ENCODE measurements around the gene SNHG17. TPM values are rescaled to one million over a fixed set of nuclear protein-coding genes. Genes with fewer than 3 reads are reported as not detected.
A peak's percentile ranks its signal among the peaks of the same experiment; 100 is the strongest.

The SNHG17 gene
- 100 to 1,000 TPM in 1 of 4 donors, 10 to 100 TPM in 3; 15.8 to 191 (median 43.7) TPM for total RNA-seq

- TF ChIP-seq, protein P1, sequence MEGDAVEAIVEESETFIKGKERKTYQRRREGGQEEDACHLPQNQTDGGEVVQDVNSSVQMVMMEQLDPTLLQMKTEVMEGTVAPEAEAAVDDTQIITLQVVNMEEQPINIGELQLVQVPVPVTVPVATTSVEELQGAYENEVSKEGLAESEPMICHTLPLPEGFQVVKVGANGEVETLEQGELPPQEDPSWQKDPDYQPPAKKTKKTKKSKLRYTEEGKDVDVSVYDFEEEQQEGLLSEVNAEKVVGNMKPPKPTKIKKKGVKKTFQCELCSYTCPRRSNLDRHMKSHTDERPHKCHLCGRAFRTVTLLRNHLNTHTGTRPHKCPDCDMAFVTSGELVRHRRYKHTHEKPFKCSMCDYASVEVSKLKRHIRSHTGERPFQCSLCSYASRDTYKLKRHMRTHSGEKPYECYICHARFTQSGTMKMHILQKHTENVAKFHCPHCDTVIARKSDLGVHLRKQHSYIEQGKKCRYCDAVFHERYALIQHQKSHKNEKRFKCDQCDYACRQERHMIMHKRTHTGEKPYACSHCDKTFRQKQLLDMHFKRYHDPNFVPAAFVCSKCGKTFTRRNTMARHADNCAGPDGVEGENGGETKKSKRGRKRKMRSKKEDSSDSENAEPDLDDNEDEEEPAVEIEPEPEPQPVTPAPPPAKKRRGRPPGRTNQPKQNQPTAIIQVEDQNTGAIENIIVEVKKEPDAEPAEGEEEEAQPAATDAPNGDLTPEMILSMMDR (IDR thresholded peaks at IDR 0.05), result peak; percentile 99 to 100 (median 99)
- TF ChIP-seq EP300 (IDR thresholded peaks at IDR 0.05; ENCODE audit: low read depth) (no peak), POLR2AphosphoS5 (IDR thresholded peaks at IDR 0.05) (peak; percentile 79 to 96 (median 94)), POLR2A (IDR thresholded peaks at IDR 0.05) (peak; percentile 81)
- no peaks in the 10 kb centered on the region for H3K9me3 ChIP-seq
- H3K36me3 ChIP-seq, result peaks cover 0 to 27% (median 13%) of the 10 kb centered on the region in 4 donors
- peak; percentile 93 for DNase-seq
- in situ Hi-C loops (cut with MboI; ENCODE audit: low pct_ligation_motif_present in 1 of 4, low pct_unique_long_range_greater_than_20kb in 1 of 4, low sequenced_read_pairs in 3 of 4), result no loop called here
- WGBS, 2 donors (ENCODE audit: low coverage in 1 of 2), result 0 to 1% methylated on average over 1 to 61 of the region's 65 CpGs
- H3K27me3 ChIP-seq, result no peaks in the 10 kb centered on the region
- H3K4me1 ChIP-seq, result peaks cover 5 to 16% (median 11%) of the 10 kb centered on the region in 4 donors
- H3K4me3 ChIP-seq, result peak within 1 kb of the TSS; percentile 32 to 67 (median 64)
- H3K27ac ChIP-seq, result peak within 1 kb of the TSS; percentile 82 to 88 (median 84)
- intact Hi-C loops (cut with DNase I; ENCODE audit: low total_unique reads), result no loop called here
Measured at GRCh38 chr20:38434770-38435554, at the start of gene SNHG17. SNHG17 (minus strand) TSS chr20:38435328.

DNA sequence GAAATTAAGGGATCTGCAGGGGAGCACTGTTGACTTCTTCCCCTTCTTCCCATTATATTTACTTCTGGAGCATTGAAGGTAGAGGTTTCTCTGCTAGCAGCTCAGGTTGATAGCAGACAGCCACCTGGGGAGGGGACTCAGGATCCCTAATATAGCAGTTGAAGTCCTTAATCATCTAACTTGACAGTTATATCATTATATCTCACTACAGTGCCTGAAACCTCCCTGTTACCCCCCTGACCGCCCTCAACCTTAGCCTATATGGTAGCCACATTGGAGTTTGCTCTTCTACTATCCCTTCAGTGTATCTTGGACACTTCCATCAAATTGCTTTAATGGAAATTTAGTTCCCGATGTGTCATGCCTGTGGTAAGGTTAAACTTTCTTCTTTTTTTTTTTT lies 44.5 kb upstream of the SNHG17 start:
- Histone ChIP-seq H3K27me3 (no peaks in the 10 kb centered on the region), H3K4me1 (peaks cover 0 to 6% (median 2%) of the 10 kb centered on the region in 4 donors), H3K36me3 (peaks cover 0 to 4% (median 0%) of the 10 kb centered on the region in 4 donors), H3K9me3 (no peaks in the 10 kb centered on the region), H3K27ac (no peak overlapping the region), H3K4me3 (no peak overlapping the region)
- 92 to 100% methylated on average over 2 of the region's 2 CpGs for WGBS, 2 donors (ENCODE audit: low coverage in 1 of 2)
- in situ Hi-C loops (cut with MboI; ENCODE audit: low pct_ligation_motif_present in 1 of 4, low pct_unique_long_range_greater_than_20kb in 1 of 4, low sequenced_read_pairs in 3 of 4), result no loop called here
- TF ChIP-seq, protein P1 (IDR thresholded peaks at IDR 0.05), result no peak
- TF ChIP-seq EP300 (IDR thresholded peaks at IDR 0.05; ENCODE audit: low read depth) (no peak), POLR2A (IDR thresholded peaks at IDR 0.05) (no peak), POLR2AphosphoS5 (IDR thresholded peaks at IDR 0.05) (no peak)
- intact Hi-C loops (cut with DNase I; ENCODE audit: low total_unique reads), result no loop called here
- no peak for DNase-seq

GRCh38 chr20:38477747-38478146 lies 42.6 kb upstream of the SNHG17 start:
- intact Hi-C loops (cut with DNase I; ENCODE audit: low total_unique reads), result no loop called here
- in situ Hi-C loops (cut with MboI; ENCODE audit: low pct_ligation_motif_present in 1 of 4, low pct_unique_long_range_greater_than_20kb in 1 of 4, low sequenced_read_pairs in 3 of 4), result no loop called here
- Histone ChIP-seq H3K4me3 (no peak overlapping the region), H3K27ac (no peak overlapping the region), H3K27me3 (no peaks in the 10 kb centered on the region), H3K36me3 (peaks cover 0 to 4% (median 0%) of the 10 kb centered on the region in 4 donors), H3K9me3 (no peaks in the 10 kb centered on the region), H3K4me1 (peaks cover 13 to 21% (median 15%) of the 10 kb centered on the region in 4 donors)
- TF ChIP-seq POLR2A (IDR thresholded peaks at IDR 0.05), result no peak
- TF ChIP-seq, protein P1 (IDR thresholded peaks at IDR 0.05), result no peak
- TF ChIP-seq EP300 (IDR thresholded peaks at IDR 0.05; ENCODE audit: low read depth), result no peak
- TF ChIP-seq POLR2AphosphoS5 (IDR thresholded peaks at IDR 0.05), result no peak
- 97% methylated on average over 8 of the region's 8 CpGs; no CpG with 5 or more reads in 1 of the 2 donors for WGBS, 2 donors (ENCODE audit: low coverage in 1 of 2)
- no peak for DNase-seq

- Histone ChIP-seq H3K9me3 (no peaks in the 10 kb centered on the region), H3K27me3 (no peaks in the 10 kb centered on the region), H3K36me3 (no peaks in the 10 kb centered on the region), H3K27ac (peak overlapping the region; percentile 90 to 95 (median 92)), H3K4me1 (peaks cover 14 to 21% (median 17%) of the 10 kb centered on the region in 4 donors), H3K4me3 (peak overlapping the region; percentile 69 to 96 (median 78))
- in situ Hi-C loops (cut with MboI; ENCODE audit: low pct_ligation_motif_present in 1 of 4, low pct_unique_long_range_greater_than_20kb in 1 of 4, low sequenced_read_pairs in 3 of 4) (no loop called here), intact Hi-C loops (cut with DNase I; ENCODE audit: low total_unique reads) (no loop called here)
- WGBS, 2 donors (ENCODE audit: low coverage in 1 of 2), result 12 to 17% methylated on average over 3 to 10 of the region's 10 CpGs
- TF ChIP-seq, protein P1 (IDR thresholded peaks at IDR 0.05), result no peak
- TF ChIP-seq POLR2A (IDR thresholded peaks at IDR 0.05) (no peak), EP300 (IDR thresholded peaks at IDR 0.05; ENCODE audit: low read depth) (no peak), POLR2AphosphoS5 (IDR thresholded peaks at IDR 0.05) (no peak)
- DNase-seq, result no peak
Measured at GRCh38 chr20:38473367-38473795, 38.3 kb upstream of the SNHG17 start.
